ENCODE results near the gene CFLAR.
A peak's percentile ranks its signal among the peaks of the same experiment; 100 is the strongest.
"Not testable (repeated sequence)": the region's sequence is repeated elsewhere in the genome, so short reads cannot be mapped to it uniquely, and the experiment has no call there.

CFLAR gene

GRCh38 chr2:201118121-201118960, 2.4 kb downstream of the CFLAR start:
- DNase-seq (ENCODE audit: low read depth in 1 of 2, low spot score in 1 of 2) = peak; percentile 69 to 80

GRCh38 chr2:201118961-201119854, 3.2 kb downstream of the CFLAR start:
- DNase-seq (ENCODE audit: low read depth in 1 of 2, low spot score in 1 of 2) = no peak

GRCh38 chr2:201122276-201122675, 6.3 kb downstream of the CFLAR start:
- no peak for DNase-seq (ENCODE audit: low read depth in 1 of 2, low spot score in 1 of 2)

- no peak for DNase-seq (ENCODE audit: low read depth in 1 of 2, low spot score in 1 of 2)
These were observed 10.6 kb downstream of the CFLAR start for GRCh38 chr2:201126308-201127151.

GRCh38 chr2:201127152-201127511, 11.2 kb downstream of the CFLAR start:
- DNase-seq (ENCODE audit: low read depth in 1 of 2, low spot score in 1 of 2) = no peak

GRCh38 chr2:201127570-201127969, 11.6 kb downstream of the CFLAR start:
- no peak for DNase-seq (ENCODE audit: low read depth in 1 of 2, low spot score in 1 of 2)

GRCh38 chr2:201128033-201128432, 12.1 kb downstream of the CFLAR start:
- no peak for DNase-seq (ENCODE audit: low read depth in 1 of 2, low spot score in 1 of 2)

GRCh38 chr2:201128933-201129505, 13.1 kb downstream of the CFLAR start:
- DNase-seq (ENCODE audit: low read depth in 1 of 2, low spot score in 1 of 2) = no peak

GRCh38 chr2:201130524-201131186, 14.7 kb downstream of the CFLAR start:
- no peak for DNase-seq (ENCODE audit: low read depth in 1 of 2, low spot score in 1 of 2)

- DNase-seq (ENCODE audit: low read depth in 1 of 2, low spot score in 1 of 2) = no peak
These were observed 16.6 kb downstream of the CFLAR start for GRCh38 chr2:201132518-201132917.

GRCh38 chr2:201135386-201135785, 19.4 kb downstream of the CFLAR start:
- no peak for DNase-seq (ENCODE audit: low read depth in 1 of 2, low spot score in 1 of 2)

GRCh38 chr2:201136889-201137321, 20.9 kb downstream of the CFLAR start:
- DNase-seq (ENCODE audit: low read depth in 1 of 2, low spot score in 1 of 2) = no peak

GRCh38 chr2:201137505-201138400, 21.8 kb downstream of the CFLAR start:
- DNase-seq (ENCODE audit: low read depth in 1 of 2, low spot score in 1 of 2) = no peak

- no peak for DNase-seq (ENCODE audit: low read depth in 1 of 2, low spot score in 1 of 2)
These were observed 22.5 kb downstream of the CFLAR start for GRCh38 chr2:201138401-201138970.

- not testable (repeated sequence) for DNase-seq (ENCODE audit: low read depth in 1 of 2, low spot score in 1 of 2)
These were observed 23.2 kb downstream of the CFLAR start for GRCh38 chr2:201138986-201139781.

GRCh38 chr2:201139836-201140604, 24.1 kb downstream of the CFLAR start:
- DNase-seq (ENCODE audit: low read depth in 1 of 2, low spot score in 1 of 2) = no peak

Data from stimulated activated CD4-positive, alpha-beta T cell treated with anti-CD3 and anti-CD28 coated beads, Interleukin-15, amount 100 ng/mL, for 1 hour (primary cell).